Measurements from ENCODE around the gene CCND2. TPM values are rescaled to one million over a fixed set of nuclear protein-coding genes. Genes with fewer than 3 reads are reported as not detected.

CCND2 gene
- total and polyA plus RNA-seq, 4 donors: 0.50 to 16.5 (median 3.0) TPM

DNA sequence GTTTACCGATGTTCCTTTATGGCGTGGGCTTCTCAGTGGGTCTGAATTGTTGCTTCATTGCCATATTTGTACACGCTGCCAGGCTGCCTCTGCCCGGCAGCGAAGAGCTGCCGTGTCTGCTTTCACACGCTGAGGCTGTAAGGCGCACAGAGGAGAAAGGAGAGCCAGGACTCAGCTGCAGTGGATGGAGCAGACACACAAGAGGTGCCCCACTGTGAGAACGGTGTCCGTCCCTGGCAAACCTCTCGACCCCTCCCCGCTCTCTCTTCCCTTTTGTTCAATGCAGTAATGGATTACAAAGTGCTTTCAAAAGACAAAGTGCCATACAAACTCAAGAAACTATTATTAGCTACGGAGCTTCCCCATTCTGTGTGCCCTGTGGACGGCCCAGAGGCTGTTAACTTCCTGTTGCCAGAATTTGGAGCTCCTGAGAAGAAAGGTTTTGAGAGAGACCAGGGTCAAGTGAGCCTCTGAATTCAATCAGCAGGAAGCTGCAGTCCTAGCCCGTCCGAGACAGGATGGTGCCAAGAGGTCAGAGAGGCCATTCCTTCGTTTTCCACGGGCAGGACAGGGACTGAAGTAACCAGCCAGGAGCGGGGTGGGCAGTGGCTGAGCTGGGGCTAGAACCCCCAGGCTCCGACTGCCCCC is 15.8 kb downstream of the CCND2 start:
- 61% methylated on average over 20 of the region's 20 CpGs for WGBS
- TF ChIP-seq EGR1 (IDR thresholded peaks at IDR 0.05; ENCODE audit: low read depth in 2 of 2) (no peak), YY1 (IDR thresholded peaks at IDR 0.05) (no peak), NR2F2 (IDR thresholded peaks at IDR 0.05) (peak; percentile 61)
- Histone ChIP-seq H3K4me3 (ENCODE audit: low read depth in 1 of 3, low read length in 3 of 3) (peak overlapping the region in 1 of 3 donors; percentile 1), H3K27me3 (ENCODE audit: control insufficient read depth in 4 of 4, insufficient read depth in 4 of 4, low read length in 3 of 4) (no peaks in the 10 kb centered on the region), H3K4me1 (ENCODE audit: control insufficient read depth in 4 of 4, insufficient read depth in 4 of 4, low read length in 3 of 4) (peaks cover 0 to 4% (median 0%) of the 10 kb centered on the region in 4 donors), H3K36me3 (ENCODE audit: control insufficient read depth in 4 of 4, insufficient read depth in 3 of 4, low read depth in 1 of 4, low read length in 3 of 4) (no peaks in the 10 kb centered on the region), H3K9me3 (ENCODE audit: control insufficient read depth in 4 of 4, low read length in 3 of 4) (no peaks in the 10 kb centered on the region), H3K27ac (ENCODE audit: low read depth in 1 of 2, low read length in 2 of 2) (peak overlapping the region in 1 of 2 donors; percentile 35), H3K9ac (ENCODE audit: low read depth in 1 of 2, low read length in 2 of 2) (no peak overlapping the region)
- DNase-seq (ENCODE audit: low spot score): no peak

DNA sequence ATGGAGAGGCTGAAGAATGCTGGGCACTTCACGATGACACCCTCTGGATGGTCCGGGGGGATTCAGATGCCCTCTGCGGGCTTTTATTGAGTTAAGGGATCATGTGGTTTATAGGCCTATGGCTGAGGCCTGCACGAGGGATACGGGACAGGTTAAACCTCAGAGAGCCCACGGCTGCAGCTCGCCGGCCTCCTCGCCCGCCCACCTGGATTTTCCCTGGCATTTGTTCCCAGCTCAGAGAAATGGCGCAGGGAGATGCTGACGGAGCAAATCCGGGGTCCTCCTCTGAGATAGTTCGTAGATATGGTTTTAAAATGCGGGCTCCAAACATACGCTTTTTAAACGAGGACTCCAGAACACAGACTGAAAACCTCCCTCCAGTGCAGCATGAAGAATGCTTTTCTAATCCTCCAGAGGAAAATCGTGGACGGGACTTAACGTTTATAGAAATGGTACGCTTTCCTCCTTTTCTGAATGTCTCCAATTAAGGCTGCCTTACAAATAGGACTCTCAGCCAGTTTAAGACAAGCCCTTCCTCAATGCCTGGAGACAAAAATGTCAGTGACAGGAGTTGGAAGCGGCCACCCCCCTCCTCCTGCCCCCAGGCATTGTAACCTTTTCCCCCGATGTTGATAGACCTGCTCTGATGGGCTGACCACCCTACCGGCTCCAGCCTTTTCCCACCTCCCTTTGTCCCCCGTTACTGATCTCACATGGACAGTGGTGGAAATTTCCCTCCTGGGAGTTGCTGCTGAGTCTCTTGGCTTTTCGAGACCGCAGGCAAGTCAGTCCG is 16.6 kb downstream of the CCND2 start:
- peaks cover 0 to 4% (median 0%) of the 10 kb centered on the region in 4 donors for H3K4me1 ChIP-seq (ENCODE audit: control insufficient read depth in 4 of 4, insufficient read depth in 4 of 4, low read length in 3 of 4)
- no peaks in the 10 kb centered on the region for H3K27me3 ChIP-seq (ENCODE audit: control insufficient read depth in 4 of 4, insufficient read depth in 4 of 4, low read length in 3 of 4)
- no peaks in the 10 kb centered on the region for H3K9me3 ChIP-seq (ENCODE audit: control insufficient read depth in 4 of 4, low read length in 3 of 4)
- no peak for DNase-seq (ENCODE audit: low spot score)
- no peaks in the 10 kb centered on the region for H3K36me3 ChIP-seq (ENCODE audit: control insufficient read depth in 4 of 4, insufficient read depth in 3 of 4, low read depth in 1 of 4, low read length in 3 of 4)
- H3K27ac ChIP-seq (ENCODE audit: low read depth in 1 of 2, low read length in 2 of 2): no peak overlapping the region
- H3K4me3 ChIP-seq (ENCODE audit: low read depth in 1 of 3, low read length in 3 of 3): no peak overlapping the region
- 88% methylated on average over 28 of the region's 28 CpGs for WGBS
- TF ChIP-seq, protein P1, sequence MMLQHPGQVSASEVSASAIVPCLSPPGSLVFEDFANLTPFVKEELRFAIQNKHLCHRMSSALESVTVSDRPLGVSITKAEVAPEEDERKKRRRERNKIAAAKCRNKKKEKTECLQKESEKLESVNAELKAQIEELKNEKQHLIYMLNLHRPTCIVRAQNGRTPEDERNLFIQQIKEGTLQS (IDR thresholded peaks at IDR 0.05): no peak
- TF ChIP-seq RXRA (IDR thresholded peaks at IDR 0.05) (no peak), MAX (IDR thresholded peaks at IDR 0.05) (no peak), RAD21 (IDR thresholded peaks at IDR 0.05) (no peak), EGR1 (IDR thresholded peaks at IDR 0.05; ENCODE audit: low read depth in 2 of 2) (no peak), NR2F2 (IDR thresholded peaks at IDR 0.05) (no peak), FOXA1 (IDR thresholded peaks at IDR 0.05) (no peak), GABPA (IDR thresholded peaks at IDR 0.05 in 1 of 2, conservative IDR thresholded peaks at IDR 0.05 in 1 of 2) (no peak), TAF1 (conservative IDR thresholded peaks at IDR 0.05) (no peak), YY1 (IDR thresholded peaks at IDR 0.05) (no peak), HNF4A (conservative IDR thresholded peaks at IDR 0.05) (no peak), CTCF (IDR thresholded peaks at IDR 0.05; ENCODE audit: low read depth, low read length, missing input control) (no peak), JUND (IDR thresholded peaks at IDR 0.05) (no peak), SP1 (IDR thresholded peaks at IDR 0.05) (no peak), HNF4G (IDR thresholded peaks at IDR 0.05) (no peak)
- TF ChIP-seq, protein P2, sequence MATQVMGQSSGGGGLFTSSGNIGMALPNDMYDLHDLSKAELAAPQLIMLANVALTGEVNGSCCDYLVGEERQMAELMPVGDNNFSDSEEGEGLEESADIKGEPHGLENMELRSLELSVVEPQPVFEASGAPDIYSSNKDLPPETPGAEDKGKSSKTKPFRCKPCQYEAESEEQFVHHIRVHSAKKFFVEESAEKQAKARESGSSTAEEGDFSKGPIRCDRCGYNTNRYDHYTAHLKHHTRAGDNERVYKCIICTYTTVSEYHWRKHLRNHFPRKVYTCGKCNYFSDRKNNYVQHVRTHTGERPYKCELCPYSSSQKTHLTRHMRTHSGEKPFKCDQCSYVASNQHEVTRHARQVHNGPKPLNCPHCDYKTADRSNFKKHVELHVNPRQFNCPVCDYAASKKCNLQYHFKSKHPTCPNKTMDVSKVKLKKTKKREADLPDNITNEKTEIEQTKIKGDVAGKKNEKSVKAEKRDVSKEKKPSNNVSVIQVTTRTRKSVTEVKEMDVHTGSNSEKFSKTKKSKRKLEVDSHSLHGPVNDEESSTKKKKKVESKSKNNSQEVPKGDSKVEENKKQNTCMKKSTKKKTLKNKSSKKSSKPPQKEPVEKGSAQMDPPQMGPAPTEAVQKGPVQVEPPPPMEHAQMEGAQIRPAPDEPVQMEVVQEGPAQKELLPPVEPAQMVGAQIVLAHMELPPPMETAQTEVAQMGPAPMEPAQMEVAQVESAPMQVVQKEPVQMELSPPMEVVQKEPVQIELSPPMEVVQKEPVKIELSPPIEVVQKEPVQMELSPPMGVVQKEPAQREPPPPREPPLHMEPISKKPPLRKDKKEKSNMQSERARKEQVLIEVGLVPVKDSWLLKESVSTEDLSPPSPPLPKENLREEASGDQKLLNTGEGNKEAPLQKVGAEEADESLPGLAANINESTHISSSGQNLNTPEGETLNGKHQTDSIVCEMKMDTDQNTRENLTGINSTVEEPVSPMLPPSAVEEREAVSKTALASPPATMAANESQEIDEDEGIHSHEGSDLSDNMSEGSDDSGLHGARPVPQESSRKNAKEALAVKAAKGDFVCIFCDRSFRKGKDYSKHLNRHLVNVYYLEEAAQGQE (IDR thresholded peaks at IDR 0.05): no peak
- no peak overlapping the region for H3K9ac ChIP-seq (ENCODE audit: low read depth in 1 of 2, low read length in 2 of 2)
